Hepatocyte (in vitro differentiated cells): ENCODE results near the gene STAT5A. TPM values are rescaled to one million over a fixed set of nuclear protein-coding genes. Genes with fewer than 3 reads are reported as not detected.

Experiments used
- DNase-seq: peaks from one replicate; pipeline ENCODE4 v3.0.0-alpha.2; 2016; ENCODE audit warnings: low spot score
- H2AFZ ChIP-seq: fragments of 200-600 bp; sonication (generic); 2 replicates; pipeline ENCODE4 v1.6.0; 2016; ENCODE audit warnings: antibody characterized with exemption, mild to moderate bottlenecking
- H3K27ac ChIP-seq: fragments of 200-600 bp; sonication (generic); 2 replicates; pipeline ENCODE4 v1.5.1; 2016; ENCODE audit warnings: mild to moderate bottlenecking
- H3K27me3 ChIP-seq: fragments of 200-600 bp; sonication (generic); 2 replicates; pipeline ENCODE4 v1.6.1; 2016
- H3K36me3 ChIP-seq: fragments of 200-600 bp; sonication (generic); replicated peaks from 2 replicates; pipeline ENCODE4 v1.5.1; 2016; ENCODE audit warnings: low read depth; ENCODE audit not compliant: insufficient read depth
- H3K4me1 ChIP-seq: fragments of 200-600 bp; sonication (generic); 2 replicates; pipeline ENCODE4 v1.5.1; 2016; ENCODE audit warnings: mild to moderate bottlenecking, moderate library complexity; ENCODE audit not compliant: insufficient read depth
- H3K4me2 ChIP-seq: fragments of 200-600 bp; sonication (generic); 2 replicates; pipeline ENCODE4 v1.6.0; 2016
- H3K4me3 ChIP-seq: fragments of 200-600 bp; sonication (generic); 2 replicates; pipeline ENCODE4 v1.5.1; 2016; ENCODE audit warnings: mild to moderate bottlenecking
- H3K79me2 ChIP-seq: fragments of 200-600 bp; sonication (generic); 2 replicates; pipeline ENCODE4 v1.6.0; 2017; ENCODE audit warnings: mild to moderate bottlenecking
- H3K9me2 ChIP-seq: fragments of 200-600 bp; sonication (generic); replicated peaks from 2 replicates; pipeline ENCODE4 v1.6.0; 2017; ENCODE audit warnings: mild to moderate bottlenecking; ENCODE audit not compliant: insufficient read depth
- H3K9me3 ChIP-seq: fragments of 200-600 bp; sonication (generic); 2 replicates; pipeline ENCODE4 v1.5.1; 2016; ENCODE audit warnings: low read depth, mild to moderate bottlenecking
- H4K20me1 ChIP-seq: fragments of 200-600 bp; sonication (generic); 2 replicates; pipeline ENCODE4 v1.6.0; 2016; ENCODE audit warnings: mild to moderate bottlenecking; ENCODE audit not compliant: insufficient read depth, poor library complexity, severe bottlenecking
- EZH2 ChIP-seq: fragments of 200-600 bp; sonication (generic); IDR thresholded peaks from 2 replicates; pipeline ENCODE4 v1.6.1; 2016; ENCODE audit warnings: antibody characterized with exemption, mild to moderate bottlenecking, borderline replicate concordance
- EZH2phosphoT487 ChIP-seq: fragments of 200-600 bp; sonication (generic); IDR thresholded peaks from one replicate; pipeline ENCODE4 v1.6.1; 2018; ENCODE audit warnings: antibody characterized with exemption, mild to moderate bottlenecking, low read depth, moderate library complexity; ENCODE audit not compliant: unreplicated experiment, severe bottlenecking
- WGBS: methylation state at CpG from one replicate; pipeline ENCODE4 v1.1.6; 2016; ENCODE audit warnings: low lambda C conversion rate; ENCODE audit errors: missing lambda C conversion rate; 5-methylcytosine and 5-hydroxymethylcytosine counted together
- polyA plus RNA-seq: library from polyadenylated mRNA; unstranded; fragments of >200 nt; fragmentation: Nextera tagmentation; extraction: Ambion mirVana; gene quantifications from 2 replicates; pipeline ENCODE4 v1.2.1, GENCODE V29; 2016
- total RNA-seq: library from RNA; depleted of rRNA; stranded (reverse); fragments of >200 nt; gene quantifications from 2 replicates; pipeline ENCODE4 v1.2.3, GENCODE V29; 2014
- TF ChIP-seq, protein P1 (sequence below): fragments of 200-600 bp; sonication (generic); IDR thresholded peaks from 2 replicates; pipeline ENCODE4 v1.5.1; 2016; ENCODE audit warnings: antibody characterized with exemption, mild to moderate bottlenecking; ENCODE audit not compliant: poor library complexity

Gene STAT5A
- total and polyA plus RNA-seq, 2 experiments from 2014 or later, result 5.5 to 6.1 TPM

DNA sequence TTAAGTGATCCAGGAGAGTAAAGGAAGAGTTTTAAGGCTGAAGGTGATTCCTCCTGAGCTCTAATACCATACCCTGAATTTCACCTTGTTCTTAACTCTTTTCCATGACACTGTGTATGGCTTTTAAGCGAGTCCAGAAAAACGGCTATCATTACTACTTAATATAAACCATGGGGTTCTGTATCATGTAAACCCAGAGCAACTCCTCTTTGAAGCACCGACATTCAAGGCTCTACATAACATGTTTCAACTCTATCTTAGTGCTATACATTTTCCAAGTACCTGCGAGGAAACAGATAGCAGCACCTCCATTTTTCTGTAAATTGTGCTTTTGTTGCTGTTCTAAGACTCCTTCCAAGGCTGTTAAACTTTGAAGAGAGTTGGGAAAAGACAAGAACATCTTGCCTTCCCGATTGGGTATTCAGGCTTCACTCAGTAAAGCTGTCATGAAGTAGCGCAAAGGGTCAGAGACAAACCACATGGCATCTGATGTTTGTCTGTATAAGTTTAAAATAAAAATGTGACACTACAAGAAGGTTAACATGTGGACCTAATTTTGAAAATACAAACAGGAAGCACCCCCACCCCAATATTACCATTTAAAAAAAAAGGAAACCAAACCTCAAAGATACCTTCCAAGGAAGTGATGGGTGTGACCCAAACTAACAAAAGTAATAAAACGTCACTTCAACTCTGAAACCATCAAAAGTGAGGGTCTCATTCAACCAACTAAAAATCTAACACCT, 16.0 kb upstream of the STAT5A start:
- Histone ChIP-seq H3K79me2 (peaks cover 82% of the 10 kb centered on the region), H4K20me1 (no peaks in the 10 kb centered on the region), H3K36me3 (no peaks in the 10 kb centered on the region), H3K4me1 (peaks cover 27% of the 10 kb centered on the region), H3K9me3 (no peaks in the 10 kb centered on the region), H3K9me2 (no peaks in the 10 kb centered on the region), H3K27ac (no peak overlapping the region), H3K4me2 (peak overlapping the region; percentile 47), H3K4me3 (no peak overlapping the region), H2AFZ (no peak overlapping the region), H3K27me3 (no peaks in the 10 kb centered on the region)
- TF ChIP-seq EZH2phosphoT487, result no peak
- no peak for TF ChIP-seq EZH2
- TF ChIP-seq, protein P1, sequence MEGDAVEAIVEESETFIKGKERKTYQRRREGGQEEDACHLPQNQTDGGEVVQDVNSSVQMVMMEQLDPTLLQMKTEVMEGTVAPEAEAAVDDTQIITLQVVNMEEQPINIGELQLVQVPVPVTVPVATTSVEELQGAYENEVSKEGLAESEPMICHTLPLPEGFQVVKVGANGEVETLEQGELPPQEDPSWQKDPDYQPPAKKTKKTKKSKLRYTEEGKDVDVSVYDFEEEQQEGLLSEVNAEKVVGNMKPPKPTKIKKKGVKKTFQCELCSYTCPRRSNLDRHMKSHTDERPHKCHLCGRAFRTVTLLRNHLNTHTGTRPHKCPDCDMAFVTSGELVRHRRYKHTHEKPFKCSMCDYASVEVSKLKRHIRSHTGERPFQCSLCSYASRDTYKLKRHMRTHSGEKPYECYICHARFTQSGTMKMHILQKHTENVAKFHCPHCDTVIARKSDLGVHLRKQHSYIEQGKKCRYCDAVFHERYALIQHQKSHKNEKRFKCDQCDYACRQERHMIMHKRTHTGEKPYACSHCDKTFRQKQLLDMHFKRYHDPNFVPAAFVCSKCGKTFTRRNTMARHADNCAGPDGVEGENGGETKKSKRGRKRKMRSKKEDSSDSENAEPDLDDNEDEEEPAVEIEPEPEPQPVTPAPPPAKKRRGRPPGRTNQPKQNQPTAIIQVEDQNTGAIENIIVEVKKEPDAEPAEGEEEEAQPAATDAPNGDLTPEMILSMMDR, result no peak
- no peak for DNase-seq
- WGBS, result 55% methylated on average over 7 of the region's 7 CpGs

DNA sequence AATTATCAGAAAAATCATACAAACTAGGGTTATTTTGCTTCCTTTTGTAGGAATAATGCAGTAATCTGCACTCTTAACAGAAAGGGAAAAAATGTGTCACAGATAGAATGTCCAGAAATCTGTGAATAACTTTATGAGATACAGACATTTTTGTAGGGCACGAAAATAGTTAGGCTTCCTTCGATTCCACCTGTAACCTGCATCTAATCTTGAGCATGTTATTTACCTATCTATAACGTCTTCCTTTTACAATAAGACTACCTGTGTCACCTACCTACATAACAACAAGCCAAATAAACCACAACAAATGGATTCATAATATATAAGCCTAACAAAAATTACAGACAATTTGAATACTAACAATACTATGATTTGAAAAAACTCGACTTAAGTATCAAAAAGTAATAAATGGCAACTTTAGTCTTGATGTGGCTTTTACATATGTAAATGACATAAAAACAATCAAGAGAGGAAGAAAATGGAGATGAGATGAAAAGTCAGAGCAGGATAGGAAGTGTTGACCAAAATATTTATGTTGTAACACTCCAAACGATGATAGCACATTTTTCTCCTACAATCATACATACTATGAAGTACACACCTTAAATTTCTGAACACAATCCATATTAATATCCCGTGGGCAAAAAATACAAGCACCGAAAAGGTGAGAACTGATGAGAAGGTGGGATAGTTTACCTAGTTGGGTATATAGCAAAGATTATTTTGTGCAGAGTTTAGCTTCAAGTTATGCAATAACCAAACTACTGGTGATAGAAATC, 14.6 kb upstream of the STAT5A start:
- H3K27me3 ChIP-seq, result no peaks in the 10 kb centered on the region
- H3K36me3 ChIP-seq, result no peaks in the 10 kb centered on the region
- WGBS, result 81% methylated on average over 7 of the region's 7 CpGs
- no peak for DNase-seq
- no peaks in the 10 kb centered on the region for H4K20me1 ChIP-seq
- no peaks in the 10 kb centered on the region for H3K9me2 ChIP-seq
- peaks cover 27% of the 10 kb centered on the region for H3K4me1 ChIP-seq
- TF ChIP-seq EZH2phosphoT487 (no peak), EZH2 (no peak)
- TF ChIP-seq, protein P1, result no peak
- peaks cover 69% of the 10 kb centered on the region for H3K79me2 ChIP-seq
- no peak overlapping the region for H2AFZ ChIP-seq
- no peaks in the 10 kb centered on the region for H3K9me3 ChIP-seq
- H3K4me3 ChIP-seq, result no peak overlapping the region
- no peak overlapping the region for H3K27ac ChIP-seq
- H3K4me2 ChIP-seq, result no peak overlapping the region

DNA sequence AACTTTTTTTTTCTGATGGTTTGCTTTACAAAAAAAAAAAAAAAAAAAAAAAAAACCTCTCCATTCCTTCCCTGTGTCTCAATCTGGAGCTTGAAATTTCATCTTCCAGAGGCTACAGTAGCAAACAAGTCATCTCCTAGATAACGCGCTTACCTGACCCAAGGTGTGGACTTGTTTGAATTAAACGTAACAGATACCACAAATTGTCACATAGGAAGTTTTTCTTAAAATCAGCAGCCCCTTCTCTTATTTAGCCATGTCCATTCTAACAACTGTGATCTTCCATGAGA, 14.1 kb upstream of the STAT5A start:
- Histone ChIP-seq H4K20me1 (no peaks in the 10 kb centered on the region), H2AFZ (no peak overlapping the region), H3K4me2 (peak overlapping the region; percentile 79), H3K27ac (no peak overlapping the region), H3K27me3 (no peaks in the 10 kb centered on the region), H3K4me1 (peaks cover 24% of the 10 kb centered on the region), H3K9me2 (no peaks in the 10 kb centered on the region), H3K9me3 (no peaks in the 10 kb centered on the region), H3K36me3 (no peaks in the 10 kb centered on the region), H3K4me3 (no peak overlapping the region), H3K79me2 (peaks cover 63% of the 10 kb centered on the region)
- DNase-seq, result no peak
- TF ChIP-seq EZH2 (no peak), EZH2phosphoT487 (no peak)
- TF ChIP-seq, protein P1, result no peak
- 86% methylated on average over 3 of the region's 3 CpGs for WGBS
